SK-N-SH treated with all-trans-retinoic acid at 6 μM for 48 hours (cell line): Measurements from ENCODE around the gene SRPK2.

Experiments
- ARNTL ChIP-seq: fragments of 450-650 bp; formaldehyde crosslinking; IDR thresholded peaks from 2 replicates; pipeline ENCODE4 v1.5.0; 2020; ENCODE audit warnings: low read depth, mild to moderate bottlenecking, moderate library complexity, borderline replicate concordance
- OSR1 ChIP-seq: fragments of 250-450 bp; sonication (Bioruptor Pico); IDR thresholded peaks from 2 replicates; pipeline ENCODE4 v1.8.0; 2022; ENCODE audit warnings: moderate library complexity, mild to moderate bottlenecking, inconsistent platforms
- PPARA ChIP-seq: fragments of 250-450 bp; sonication (Bioruptor Pico); IDR thresholded peaks from 2 replicates; pipeline ENCODE4 v1.5.0; 2020; ENCODE audit warnings: mild to moderate bottlenecking, borderline replicate concordance
- RARB ChIP-seq: fragments of 250-450 bp; sonication (Bioruptor Pico); IDR thresholded peaks from 2 replicates; pipeline ENCODE4 v1.8.0; 2021; ENCODE audit warnings: mild to moderate bottlenecking, moderate library complexity
- SNAI2 ChIP-seq: fragments of 250-450 bp; sonication (Bioruptor Pico); IDR thresholded peaks from 2 replicates; pipeline ENCODE4 v1.5.0; 2020; ENCODE audit warnings: mild to moderate bottlenecking, moderate library complexity
- TCF4 ChIP-seq: fragments of 250-450 bp; sonication (Bioruptor Pico); IDR thresholded peaks from 2 replicates; pipeline ENCODE4 v1.8.0; 2021; ENCODE audit warnings: mild to moderate bottlenecking, moderate library complexity, borderline replicate concordance
- TOX ChIP-seq: fragments of 250-450 bp; sonication (Bioruptor Pico); IDR thresholded peaks from 2 replicates; pipeline ENCODE4 v1.8.0; 2021; ENCODE audit warnings: mild to moderate bottlenecking, moderate library complexity, borderline replicate concordance
- ZC3H10 ChIP-seq: fragments of 250-450 bp; sonication (Bioruptor Pico); IDR thresholded peaks from 2 replicates; pipeline ENCODE4 v1.5.1; 2021; ENCODE audit warnings: mild to moderate bottlenecking, moderate library complexity
- ZFP3 ChIP-seq: fragments of 250-450 bp; sonication (Bioruptor Pico); IDR thresholded peaks from 2 replicates; pipeline ENCODE4 v1.5.0; 2020; ENCODE audit warnings: mild to moderate bottlenecking, moderate library complexity
- ZFP30 ChIP-seq: fragments of 450-650 bp; formaldehyde crosslinking; IDR thresholded peaks from 2 replicates; pipeline ENCODE4 v1.5.0; 2022; ENCODE audit warnings: mild to moderate bottlenecking, moderate library complexity
- ZNF70 ChIP-seq: fragments of 450-650 bp; formaldehyde crosslinking; IDR thresholded peaks from 2 replicates; pipeline ENCODE4 v1.5.0; 2020; ENCODE audit warnings: mild to moderate bottlenecking, moderate library complexity
- ZNF8 ChIP-seq: fragments of 450-650 bp; formaldehyde crosslinking; IDR thresholded peaks from 2 replicates; pipeline ENCODE4 v1.5.0; 2020; ENCODE audit warnings: mild to moderate bottlenecking, moderate library complexity
- TF ChIP-seq, protein P1 (sequence below): fragments of 250-450 bp; sonication (Bioruptor Pico); IDR thresholded peaks from 2 replicates; pipeline ENCODE4 v1.8.0; 2021; ENCODE audit warnings: low read depth, mild to moderate bottlenecking, moderate library complexity, borderline replicate concordance

- TF ChIP-seq ZNF70 (CRISPR knock-in tag) (no peak), PPARA (CRISPR knock-in tag) (no peak), SNAI2 (CRISPR knock-in tag) (no peak), OSR1 (CRISPR knock-in tag) (no peak), ZFP30 (CRISPR knock-in tag) (no peak), ZFP3 (CRISPR knock-in tag) (no peak), ARNTL (CRISPR knock-in tag) (no peak), TCF4 (CRISPR knock-in tag) (no peak), TOX (CRISPR knock-in tag) (no peak), ZNF8 (CRISPR knock-in tag) (no peak), ZC3H10 (CRISPR knock-in tag) (no peak), RARB (CRISPR knock-in tag) (no peak)
- TF ChIP-seq, protein P1, sequence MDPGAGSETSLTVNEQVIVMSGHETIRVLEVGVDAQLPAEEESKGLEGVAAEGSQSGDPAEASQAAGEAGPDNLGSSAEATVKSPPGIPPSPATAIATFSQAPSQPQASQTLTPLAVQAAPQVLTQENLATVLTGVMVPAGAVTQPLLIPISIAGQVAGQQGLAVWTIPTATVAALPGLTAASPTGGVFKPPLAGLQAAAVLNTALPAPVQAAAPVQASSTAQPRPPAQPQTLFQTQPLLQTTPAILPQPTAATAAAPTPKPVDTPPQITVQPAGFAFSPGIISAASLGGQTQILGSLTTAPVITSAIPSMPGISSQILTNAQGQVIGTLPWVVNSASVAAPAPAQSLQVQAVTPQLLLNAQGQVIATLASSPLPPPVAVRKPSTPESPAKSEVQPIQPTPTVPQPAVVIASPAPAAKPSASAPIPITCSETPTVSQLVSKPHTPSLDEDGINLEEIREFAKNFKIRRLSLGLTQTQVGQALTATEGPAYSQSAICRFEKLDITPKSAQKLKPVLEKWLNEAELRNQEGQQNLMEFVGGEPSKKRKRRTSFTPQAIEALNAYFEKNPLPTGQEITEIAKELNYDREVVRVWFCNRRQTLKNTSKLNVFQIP (CRISPR knock-in tag) = no peak
Measured at GRCh38 chr7:105337529-105337928, 51.2 kb downstream of the SRPK2 start.
